MM.1S (cell line): ENCODE data around the gene PIK3R4.

ENCODE experiments used
- EZH2 ChIP-seq: fragments of 300-600 bp; sonication (generic); optimal IDR thresholded peaks from 2 replicates; pipeline ENCODE3; 2017; ENCODE audit warnings: low read depth, mild to moderate bottlenecking, antibody characterized with exemption, low read length, mixed read lengths
- EZH2phosphoT487 ChIP-seq: fragments of 300-600 bp; sonication (generic); IDR thresholded peaks from 2 replicates; pipeline ENCODE4 v1.6.1; 2018; ENCODE audit warnings: antibody characterized with exemption, low read length
- TF ChIP-seq, protein P1 (sequence below): fragments of 300-600 bp; sonication (generic); IDR thresholded peaks from 2 replicates; pipeline ENCODE4 v1.5.1; 2016; ENCODE audit warnings: antibody characterized with exemption, low read length, mixed read lengths

DNA sequence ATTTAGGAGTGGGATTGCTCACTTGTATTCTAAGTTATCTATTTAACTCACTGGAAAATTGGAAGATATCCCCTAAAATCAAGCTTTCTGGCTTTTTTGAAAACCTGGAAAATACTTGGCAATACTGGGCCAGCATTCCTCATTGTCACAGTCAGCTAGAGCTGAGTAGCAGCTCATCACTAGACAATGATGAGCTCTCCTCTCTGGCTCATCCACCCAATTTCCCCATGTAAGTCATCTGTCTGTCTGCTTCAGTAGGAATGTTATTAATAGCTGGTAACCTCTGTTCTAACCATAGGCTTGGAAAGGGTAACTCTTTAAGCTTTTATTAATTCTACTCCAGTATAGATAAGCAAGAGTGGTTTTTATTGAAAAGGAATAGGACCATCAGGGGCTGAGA lies 39.7 kb upstream of the PIK3R4 start:
- TF ChIP-seq, protein P1, sequence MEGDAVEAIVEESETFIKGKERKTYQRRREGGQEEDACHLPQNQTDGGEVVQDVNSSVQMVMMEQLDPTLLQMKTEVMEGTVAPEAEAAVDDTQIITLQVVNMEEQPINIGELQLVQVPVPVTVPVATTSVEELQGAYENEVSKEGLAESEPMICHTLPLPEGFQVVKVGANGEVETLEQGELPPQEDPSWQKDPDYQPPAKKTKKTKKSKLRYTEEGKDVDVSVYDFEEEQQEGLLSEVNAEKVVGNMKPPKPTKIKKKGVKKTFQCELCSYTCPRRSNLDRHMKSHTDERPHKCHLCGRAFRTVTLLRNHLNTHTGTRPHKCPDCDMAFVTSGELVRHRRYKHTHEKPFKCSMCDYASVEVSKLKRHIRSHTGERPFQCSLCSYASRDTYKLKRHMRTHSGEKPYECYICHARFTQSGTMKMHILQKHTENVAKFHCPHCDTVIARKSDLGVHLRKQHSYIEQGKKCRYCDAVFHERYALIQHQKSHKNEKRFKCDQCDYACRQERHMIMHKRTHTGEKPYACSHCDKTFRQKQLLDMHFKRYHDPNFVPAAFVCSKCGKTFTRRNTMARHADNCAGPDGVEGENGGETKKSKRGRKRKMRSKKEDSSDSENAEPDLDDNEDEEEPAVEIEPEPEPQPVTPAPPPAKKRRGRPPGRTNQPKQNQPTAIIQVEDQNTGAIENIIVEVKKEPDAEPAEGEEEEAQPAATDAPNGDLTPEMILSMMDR = no peak
- no peak for TF ChIP-seq EZH2phosphoT487
- TF ChIP-seq EZH2 = no peak
